Chondrocyte (in vitro differentiated cells): ENCODE data around the gene EFCAB14. TPM values are rescaled to one million over a fixed set of nuclear protein-coding genes. Genes with fewer than 3 reads are reported as not detected.

Experiments used
- DNase-seq: peaks from one replicate; pipeline ENCODE4 v3.0.0; 2021; ENCODE audit warnings: mixed read lengths, low spot score
- H3K27ac Mint-ChIP-seq: one replicate; pipeline ENCODE4 v1.8.0; 2021; ENCODE audit warnings: mild to moderate bottlenecking, moderate library complexity, mixed read lengths; ENCODE audit not compliant: unreplicated experiment
- H3K27me3 Mint-ChIP-seq: 2 replicates; pipeline ENCODE4 v1.8.0; 2021; ENCODE audit warnings: low read depth, mixed read lengths
- H3K36me3 Mint-ChIP-seq: 2 replicates; pipeline ENCODE4 v1.8.0; 2021; ENCODE audit warnings: low read depth, mixed read lengths
- H3K4me1 Mint-ChIP-seq: 2 replicates; pipeline ENCODE4 v1.8.0; 2021; ENCODE audit warnings: low read depth, mild to moderate bottlenecking, mixed read lengths
- H3K4me3 Mint-ChIP-seq: one replicate; pipeline ENCODE4 v1.8.0; 2021; ENCODE audit warnings: mild to moderate bottlenecking, moderate library complexity, mixed read lengths; ENCODE audit not compliant: unreplicated experiment
- H3K9me3 Mint-ChIP-seq: 2 replicates; pipeline ENCODE4 v1.8.0; 2021; ENCODE audit warnings: low read depth, mixed read lengths
- CTCF ChIP-seq: fragments of 200-600 bp; sonication (generic); IDR thresholded peaks from 2 replicates; pipeline ENCODE4 v1.5.0; 2021; ENCODE audit warnings: antibody characterized with exemption, mild to moderate bottlenecking, moderate library complexity
- long read RNA-seq: library from polyadenylated mRNA; stranded (forward); transcript quantifications from one replicate; pipeline ENCODE4 v2.0.0, GENCODE V29; 2021
- total RNA-seq: library from RNA; stranded (reverse); gene quantifications from 3 replicates; pipeline ENCODE4 v1.2.1, GENCODE V29; 2021

Gene EFCAB14
- total RNA-seq: 49.0 to 69.5 TPM (median 52.2 TPM) in 3 replicates
- long read RNA-seq, full-length matches to known transcripts: 33 of 70 reads
- long read RNA-seq, partial matches to known transcripts: 1 of 70 reads
- long read RNA-seq, other reads (novel, unspliced or antisense): 36 of 70 reads

- Mint-ChIP-seq H3K27ac (peak within 1 kb of the TSS; percentile 66), H3K4me1 (peaks cover 31% of the 10 kb centered on the region), H3K9me3 (no peaks in the 10 kb centered on the region), H3K36me3 (peaks cover 4% of the 10 kb centered on the region), H3K4me3 (peak within 1 kb of the TSS; percentile 89), H3K27me3 (peaks cover 3% of the 10 kb centered on the region)
- peak; percentile 15 for TF ChIP-seq CTCF
- peak; percentile 97 for DNase-seq
Observed at GRCh38 chr1:46718727-46719622, at the start of gene EFCAB14. TSS of gene EFCAB14 (minus strand) at chr1:46719114. CDS start at chr1:46718087, 1,027 bp downstream.

- peaks cover 28% of the 10 kb centered on the region for H3K9me3 Mint-ChIP-seq
- H3K36me3 Mint-ChIP-seq: no peaks in the 10 kb centered on the region
- peaks cover 6% of the 10 kb centered on the region for H3K27me3 Mint-ChIP-seq
- no peak for DNase-seq
- H3K4me1 Mint-ChIP-seq: no peaks in the 10 kb centered on the region
- H3K4me3 Mint-ChIP-seq: no peak overlapping the region
- H3K27ac Mint-ChIP-seq: no peak overlapping the region
- TF ChIP-seq CTCF: no peak
Observed at GRCh38 chr1:46768445-46768844, 49.5 kb upstream of the EFCAB14 start.

- Mint-ChIP-seq H3K36me3 (no peaks in the 10 kb centered on the region), H3K4me3 (no peak overlapping the region), H3K27me3 (peaks cover 12% of the 10 kb centered on the region), H3K9me3 (peaks cover 28% of the 10 kb centered on the region), H3K27ac (no peak overlapping the region), H3K4me1 (no peaks in the 10 kb centered on the region)
- no peak for TF ChIP-seq CTCF
- DNase-seq: no peak
Observed at GRCh38 chr1:46767649-46768282, 48.9 kb upstream of the EFCAB14 start.

- H3K4me1 Mint-ChIP-seq: no peaks in the 10 kb centered on the region
- H3K27ac Mint-ChIP-seq: no peak overlapping the region
- H3K36me3 Mint-ChIP-seq: peaks cover 3% of the 10 kb centered on the region
- no peak for DNase-seq
- no peak for TF ChIP-seq CTCF
- H3K27me3 Mint-ChIP-seq: peaks cover 28% of the 10 kb centered on the region
- H3K9me3 Mint-ChIP-seq: peaks cover 8% of the 10 kb centered on the region
- H3K4me3 Mint-ChIP-seq: no peak overlapping the region
Observed at GRCh38 chr1:46764402-46764801, 45.5 kb upstream of the EFCAB14 start.

GRCh38 chr1:46761740-46762139, 42.8 kb upstream of the EFCAB14 start:
- Mint-ChIP-seq H3K27ac (no peak overlapping the region), H3K9me3 (peaks cover 3% of the 10 kb centered on the region), H3K4me3 (no peak overlapping the region), H3K27me3 (peaks cover 26% of the 10 kb centered on the region), H3K4me1 (peaks cover 5% of the 10 kb centered on the region), H3K36me3 (peaks cover 3% of the 10 kb centered on the region)
- DNase-seq: no peak
- TF ChIP-seq CTCF: no peak
